PC-3 (cell line): ENCODE measurements around the gene ILRUN. TPM values are rescaled to one million over a fixed set of nuclear protein-coding genes. Genes with fewer than 3 reads are reported as not detected.

ENCODE experiments used
- ATAC-seq: fragments of 200-7000 bp; cut with Tn5 transposase; 2 replicates; pipeline ENCODE4 v1.9.1; 2020; ENCODE audit warnings: mild to moderate bottlenecking, moderate library complexity
- BruUV-seq: library from RNA; stranded (reverse); fragments of 400-500 nt; replicated peaks from 2 replicates; lab custom pipeline; 2021; lab: Mats Ljungman, UMichigan
- CTCF ChIA-PET: fragments of 300-600 bp; sonication (Branson Sonifier 250); formaldehyde crosslinking; loops from one replicate; lab custom pipeline; 2022; ENCODE audit warnings: antibody characterized with exemption; lab: Charles Lee
- POLR2A ChIA-PET: fragments of 300-600 bp; sonication (Branson Sonifier 250); formaldehyde crosslinking; loops from one replicate; lab custom pipeline; 2022; ENCODE audit warnings: antibody characterized with exemption; ENCODE audit not compliant: unreplicated experiment; lab: Charles Lee
- DNase-seq: peaks from one replicate; pipeline ENCODE4 v3.0.0-alpha.2; 2015
- H2AFZ ChIP-seq: fragments of 300-600 bp; sonication (generic); 2 replicates; pipeline ENCODE4 v1.6.0; 2016; ENCODE audit warnings: antibody characterized with exemption, low read length
- H3F3A ChIP-seq: fragments of 300-600 bp; sonication (generic); one replicate; pipeline ENCODE4 v1.6.0; 2017; ENCODE audit warnings: antibody characterized with exemption, low read length, control low read depth, mild to moderate bottlenecking; ENCODE audit not compliant: unreplicated experiment
- H3K27ac ChIP-seq: fragments of 300-600 bp; sonication (generic); 2 replicates; pipeline ENCODE4 v1.5.1; 2016; ENCODE audit warnings: mild to moderate bottlenecking, low read length
- H3K27me3 ChIP-seq: fragments of 300-600 bp; sonication (generic); 2 replicates; pipeline ENCODE4 v1.6.1; 2016; ENCODE audit warnings: low read length, mixed read lengths
- H3K36me3 ChIP-seq: fragments of 300-600 bp; sonication (generic); 2 replicates; pipeline ENCODE4 v1.6.1; 2016; ENCODE audit warnings: low read depth, mixed run types, low read length, mixed read lengths
- H3K4me1 ChIP-seq: fragments of 300-600 bp; sonication (generic); 2 replicates; pipeline ENCODE4 v1.5.1; 2016; ENCODE audit warnings: low read length; ENCODE audit not compliant: insufficient read depth
- H3K4me2 ChIP-seq: fragments of 300-600 bp; sonication (generic); 2 replicates; pipeline ENCODE4 v1.6.0; 2016; ENCODE audit warnings: low read length
- H3K4me3 ChIP-seq: fragments of 300-600 bp; sonication (generic); 2 replicates; pipeline ENCODE4 v1.5.1; 2016; ENCODE audit warnings: mild to moderate bottlenecking, low read length, mixed read lengths
- H3K79me2 ChIP-seq: fragments of 300-600 bp; sonication (generic); 2 replicates; pipeline ENCODE4 v1.6.1; 2017; ENCODE audit warnings: low read length, mixed read lengths
- H3K9ac ChIP-seq: fragments of 300-600 bp; sonication (generic); 2 replicates; pipeline ENCODE4 v1.6.0; 2016; ENCODE audit warnings: mild to moderate bottlenecking, low read length
- H3K9me2 ChIP-seq: fragments of 300-600 bp; sonication (generic); replicated peaks from 2 replicates; pipeline ENCODE4 v1.6.1; 2016; ENCODE audit warnings: mixed run types, low read length, mixed read lengths
- H3K9me3 ChIP-seq: fragments of 300-600 bp; sonication (generic); 2 replicates; pipeline ENCODE4 v1.6.1; 2016; ENCODE audit warnings: low read length, mixed read lengths
- H4K20me1 ChIP-seq: fragments of 300-600 bp; sonication (generic); 2 replicates; pipeline ENCODE4 v1.6.1; 2016; ENCODE audit warnings: low read length, mixed read lengths
- EZH2 ChIP-seq: fragments of 300-600 bp; sonication (generic); IDR thresholded peaks from one replicate; pipeline ENCODE4 v1.6.1; 2017; ENCODE audit warnings: antibody characterized with exemption, mild to moderate bottlenecking, low read length; ENCODE audit not compliant: unreplicated experiment
- EZH2phosphoT487 ChIP-seq: fragments of 300-600 bp; sonication (generic); IDR thresholded peaks from 2 replicates; pipeline ENCODE4 v1.6.1; 2018; ENCODE audit warnings: mild to moderate bottlenecking, antibody characterized with exemption, low read length, borderline replicate concordance
- intact Hi-C: fragments of 100-400 bp; cut with micrococcal nuclease; formaldehyde crosslinking; loops from 2 replicates; pipeline ENCODE4 v1.9.0; 2023
- total RNA-seq: library from RNA; depleted of rRNA; stranded (reverse); fragments of >200 nt; gene quantifications from 2 replicates; pipeline ENCODE4 v1.2.3, GENCODE V29; 2014
- TF ChIP-seq, protein P1 (sequence below): fragments of 300-600 bp; sonication (generic); conservative IDR thresholded peaks from 2 replicates; pipeline ENCODE4 v1.5.1; 2017; ENCODE audit warnings: antibody characterized with exemption, low read depth, mild to moderate bottlenecking, low read length

The ILRUN gene
- total RNA-seq, 1 experiment from 2014 or later, result 54.8 TPM

DNA sequence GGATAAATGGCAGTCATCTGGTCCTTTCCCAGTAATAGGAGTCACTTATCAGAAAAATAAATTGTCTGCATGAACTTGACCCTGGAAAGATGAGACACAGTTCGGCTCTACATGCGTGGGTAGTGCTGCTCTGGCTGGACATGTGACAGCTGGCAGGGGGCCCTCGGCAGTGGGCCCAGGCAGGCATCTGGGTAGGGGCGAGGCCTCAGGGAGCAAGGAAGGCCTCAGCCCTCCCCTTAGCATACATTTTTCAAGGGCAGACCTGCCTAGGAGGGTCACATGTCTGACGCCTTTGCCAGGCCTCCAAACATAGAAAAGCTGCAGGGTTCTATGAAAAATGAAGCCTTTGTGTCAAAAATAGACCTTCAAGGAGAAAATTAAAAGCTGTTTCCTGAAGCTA lies 12.8 kb upstream of the ILRUN start:
- intact Hi-C loops, result no loop called here
- H3K4me2 ChIP-seq, result no peak overlapping the region
- no peak overlapping the region for H3K9ac ChIP-seq

DNA sequence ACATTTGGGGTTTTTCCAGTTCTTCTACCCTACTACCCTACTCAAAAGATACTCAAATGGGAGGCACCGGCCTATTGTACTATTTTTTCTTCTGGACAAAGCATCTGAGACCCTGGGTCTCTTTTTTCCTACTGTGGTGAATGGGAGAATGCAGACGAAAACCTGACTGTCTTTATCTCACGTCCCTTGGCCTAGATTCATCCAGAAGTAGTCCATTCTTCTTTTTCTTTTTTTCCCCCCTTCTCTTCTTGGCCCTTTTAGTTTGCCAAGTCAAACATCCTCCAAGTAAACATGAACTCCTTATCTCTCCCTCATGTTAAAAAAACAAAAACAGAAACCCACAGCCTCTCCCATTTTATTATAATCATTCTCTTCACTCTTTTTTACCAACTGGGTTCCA lies 8.7 kb upstream of the ILRUN start:
- ATAC-seq (no peak), DNase-seq (no peak)
- 0 out of 2 replicates have a peak overlapping the region, but pooled peaks have one; percentile 10 for H2AFZ ChIP-seq
- H3K27ac ChIP-seq, result no peak overlapping the region
- no TSS peak for BruUV-seq
- no peaks in the 10 kb centered on the region for H3K27me3 ChIP-seq
- no peaks in the 10 kb centered on the region for H4K20me1 ChIP-seq
- H3K4me2 ChIP-seq, result no peak overlapping the region
- CTCF ChIA-PET, result interaction anchor here (1.1 kb wide), 1 partner anchor 10 kb away, joined by 6 read pairs; no protein-coding TSS in a partner anchor
- no peaks in the 10 kb centered on the region for H3K36me3 ChIP-seq
- no peaks in the 10 kb centered on the region for H3K9me2 ChIP-seq
- peaks cover 11% of the 10 kb centered on the region for H3K4me1 ChIP-seq
- TF ChIP-seq EZH2phosphoT487 (no peak), EZH2 (no peak)
- TF ChIP-seq, protein P1, sequence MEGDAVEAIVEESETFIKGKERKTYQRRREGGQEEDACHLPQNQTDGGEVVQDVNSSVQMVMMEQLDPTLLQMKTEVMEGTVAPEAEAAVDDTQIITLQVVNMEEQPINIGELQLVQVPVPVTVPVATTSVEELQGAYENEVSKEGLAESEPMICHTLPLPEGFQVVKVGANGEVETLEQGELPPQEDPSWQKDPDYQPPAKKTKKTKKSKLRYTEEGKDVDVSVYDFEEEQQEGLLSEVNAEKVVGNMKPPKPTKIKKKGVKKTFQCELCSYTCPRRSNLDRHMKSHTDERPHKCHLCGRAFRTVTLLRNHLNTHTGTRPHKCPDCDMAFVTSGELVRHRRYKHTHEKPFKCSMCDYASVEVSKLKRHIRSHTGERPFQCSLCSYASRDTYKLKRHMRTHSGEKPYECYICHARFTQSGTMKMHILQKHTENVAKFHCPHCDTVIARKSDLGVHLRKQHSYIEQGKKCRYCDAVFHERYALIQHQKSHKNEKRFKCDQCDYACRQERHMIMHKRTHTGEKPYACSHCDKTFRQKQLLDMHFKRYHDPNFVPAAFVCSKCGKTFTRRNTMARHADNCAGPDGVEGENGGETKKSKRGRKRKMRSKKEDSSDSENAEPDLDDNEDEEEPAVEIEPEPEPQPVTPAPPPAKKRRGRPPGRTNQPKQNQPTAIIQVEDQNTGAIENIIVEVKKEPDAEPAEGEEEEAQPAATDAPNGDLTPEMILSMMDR, result no peak
- POLR2A ChIA-PET, result no interaction called here
- intact Hi-C loops, result no loop called here
- no peak overlapping the region for H3K9ac ChIP-seq
- H3K9me3 ChIP-seq, result no peaks in the 10 kb centered on the region
- no peaks in the 10 kb centered on the region for H3F3A ChIP-seq
- H3K4me3 ChIP-seq, result no peak overlapping the region
- H3K79me2 ChIP-seq, result no peaks in the 10 kb centered on the region

More for the DNA sequence above, 12.8 kb upstream of the ILRUN start:
- TF ChIP-seq, protein P1, result no peak
- no peak for TF ChIP-seq EZH2
- no peak for TF ChIP-seq EZH2phosphoT487
- CTCF ChIA-PET, result no interaction called here
- H3F3A ChIP-seq, result no peaks in the 10 kb centered on the region
- no peaks in the 10 kb centered on the region for H3K27me3 ChIP-seq
- DNase-seq (no peak), ATAC-seq (no peak)
- no peak overlapping the region for H3K4me3 ChIP-seq
- H3K79me2 ChIP-seq, result no peaks in the 10 kb centered on the region
- H4K20me1 ChIP-seq, result no peaks in the 10 kb centered on the region
- no peaks in the 10 kb centered on the region for H3K9me2 ChIP-seq
- H3K9me3 ChIP-seq, result no peaks in the 10 kb centered on the region
- H3K36me3 ChIP-seq, result no peaks in the 10 kb centered on the region
- no peak overlapping the region for H3K27ac ChIP-seq
- BruUV-seq, result no TSS peak
- peak overlapping the region; percentile 50; the same call in 1 of the 2 replicates for H2AFZ ChIP-seq
- POLR2A ChIA-PET, result no interaction called here
- 0 out of 2 replicates have a peak, but pooled peaks cover 5% of the 10 kb centered on the region for H3K4me1 ChIP-seq

DNA sequence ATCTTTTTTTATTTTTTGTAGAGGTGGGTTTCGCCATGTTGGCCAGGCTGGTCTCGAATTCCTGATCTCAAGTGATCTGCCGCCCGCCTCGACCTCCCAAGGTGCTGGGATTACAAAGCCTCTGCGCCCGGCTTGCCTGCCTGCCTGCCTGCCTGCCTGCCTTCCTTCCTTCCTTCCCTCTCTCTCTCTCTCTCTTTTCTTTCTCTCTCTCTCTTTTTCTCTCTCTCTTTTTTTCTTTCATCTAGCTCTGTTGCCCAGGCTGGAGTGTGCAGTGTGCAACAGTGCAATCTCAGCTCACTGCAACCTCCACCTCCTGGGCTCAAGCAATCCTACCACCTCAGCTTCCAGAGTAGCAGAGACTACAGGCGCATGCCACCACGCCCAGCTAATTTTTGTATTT lies 4.6 kb upstream of the ILRUN start:
- ChIA-PET POLR2A (interaction anchor here (0.7 kb wide), 1 partner anchor 272 kb away, joined by 3 read pairs; no protein-coding TSS in a partner anchor), CTCF (no interaction called here)
- intact Hi-C loops, result no loop called here

More for the DNA sequence above, 4.6 kb upstream of the ILRUN start:
- Histone ChIP-seq H3K9ac (no peak overlapping the region), H3K4me1 (peaks cover 14% of the 10 kb centered on the region), H3K4me2 (no peak overlapping the region), H2AFZ (no peak overlapping the region), H3K27me3 (no peaks in the 10 kb centered on the region), H3K27ac (no peak overlapping the region), H3K9me3 (no peaks in the 10 kb centered on the region), H3K4me3 (no peak overlapping the region), H3K9me2 (no peaks in the 10 kb centered on the region), H3F3A (no peaks in the 10 kb centered on the region), H4K20me1 (no peaks in the 10 kb centered on the region), H3K79me2 (peaks cover 3% of the 10 kb centered on the region), H3K36me3 (no peaks in the 10 kb centered on the region)
- no peak for ATAC-seq
- BruUV-seq, result no TSS peak
- TF ChIP-seq EZH2, result no peak
- DNase-seq, result no peak
